HG02870 (cell line): ENCODE results near the gene SMIM33.
"Not testable (repeated sequence)": the region's sequence is repeated elsewhere in the genome, so short reads cannot be mapped to it uniquely, and the experiment has no call there.

Experiments used
- ATAC-seq: cut with Tn5 transposase; IDR thresholded peaks from one replicate; pipeline ENCODE4 v1.9.1; 2021; ENCODE audit warnings: mild to moderate bottlenecking, moderate library complexity; ENCODE audit not compliant: unreplicated experiment

The SMIM33 gene

DNA sequence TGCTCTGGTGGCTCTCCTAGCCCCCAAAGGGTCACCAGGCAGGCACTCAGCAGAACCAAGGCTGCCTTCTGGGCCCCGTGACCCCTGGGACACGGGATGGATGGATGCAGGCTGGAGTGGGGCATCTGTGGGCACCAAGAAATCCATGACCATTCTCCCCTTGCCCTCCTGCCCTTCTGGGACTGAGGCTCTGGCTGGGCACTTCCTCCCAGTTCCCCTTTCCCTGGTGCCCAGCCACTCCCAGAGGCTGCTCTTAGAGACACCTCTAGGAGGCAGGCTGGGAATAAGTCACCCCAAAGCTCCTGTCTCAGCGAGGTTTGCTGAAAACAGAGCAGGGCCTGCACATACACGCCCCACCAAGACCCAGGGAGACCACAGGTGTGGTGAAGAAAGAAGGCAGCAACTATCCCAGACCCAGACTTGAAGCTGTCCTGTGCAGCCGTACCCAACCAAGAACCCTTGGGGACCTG, 10.8 kb downstream of the SMIM33 start:
- no peak for ATAC-seq

DNA sequence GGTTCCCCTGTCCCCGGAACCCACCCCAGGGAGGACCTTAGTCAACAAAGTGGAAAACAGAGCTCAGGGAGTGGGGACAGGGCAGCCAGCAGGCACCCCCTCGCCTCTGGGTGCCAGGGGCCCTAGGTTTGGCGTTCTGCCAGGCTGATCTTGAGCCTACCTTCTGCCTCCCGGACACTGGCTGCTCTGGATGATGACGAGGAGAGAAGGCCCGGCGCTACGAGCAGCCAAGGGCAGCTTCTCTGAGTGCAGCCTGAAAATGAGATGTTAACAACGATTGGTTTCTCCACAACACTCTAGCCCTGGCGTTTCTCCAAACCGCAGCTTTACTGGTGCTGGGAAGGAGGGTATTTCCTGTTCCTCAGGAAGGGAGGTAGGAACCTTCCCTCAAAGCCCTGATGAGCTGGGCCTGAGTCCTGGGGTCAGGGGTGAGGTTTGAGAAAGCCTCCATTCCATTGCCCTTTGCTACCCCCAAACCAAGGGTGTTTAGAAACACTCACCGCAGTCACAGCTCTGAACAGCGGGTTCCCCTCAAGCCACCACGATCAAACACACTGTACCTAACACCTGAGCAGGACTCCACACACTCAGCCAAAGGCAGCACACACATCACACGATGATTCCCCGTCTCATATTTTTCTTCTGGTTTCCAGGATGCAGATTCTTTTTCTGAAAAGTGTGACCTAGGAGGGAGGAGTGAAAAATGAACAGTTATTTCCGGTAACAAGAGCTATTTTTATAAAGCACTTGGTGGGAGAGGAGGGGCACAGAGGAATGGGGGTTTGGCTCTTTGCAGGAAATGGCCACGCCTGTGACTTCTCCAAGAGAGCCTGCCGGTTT, 11.5 kb downstream of the SMIM33 start, which contains the start of gene STING1:
Gene STING1 (minus strand): TSS at position 709 of the 840 bp plus-strand sequence. CDS start 1,054 bp downstream, outside the sequence.
- no peak for ATAC-seq

DNA sequence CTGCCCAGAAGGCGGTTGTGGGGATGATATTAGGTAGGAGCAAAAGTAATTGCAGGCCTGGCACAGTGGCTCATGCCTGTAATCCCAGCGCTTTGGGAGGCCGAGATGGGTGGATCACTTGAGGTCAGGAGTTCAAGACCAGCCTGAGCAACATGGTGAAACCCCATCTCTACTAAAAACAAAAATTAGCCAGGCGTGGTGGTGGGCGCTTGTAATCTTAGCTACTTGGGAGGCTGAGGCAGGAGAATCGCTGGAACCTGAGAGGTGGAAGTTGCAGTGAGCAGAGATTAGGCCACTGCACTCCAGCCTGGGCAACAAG, 12.0 kb downstream of the SMIM33 start:
- ATAC-seq = not testable (repeated sequence)

- ATAC-seq = no peak
Observed at GRCh38 chr5:139486201-139486600, 15.4 kb downstream of the SMIM33 start.

DNA sequence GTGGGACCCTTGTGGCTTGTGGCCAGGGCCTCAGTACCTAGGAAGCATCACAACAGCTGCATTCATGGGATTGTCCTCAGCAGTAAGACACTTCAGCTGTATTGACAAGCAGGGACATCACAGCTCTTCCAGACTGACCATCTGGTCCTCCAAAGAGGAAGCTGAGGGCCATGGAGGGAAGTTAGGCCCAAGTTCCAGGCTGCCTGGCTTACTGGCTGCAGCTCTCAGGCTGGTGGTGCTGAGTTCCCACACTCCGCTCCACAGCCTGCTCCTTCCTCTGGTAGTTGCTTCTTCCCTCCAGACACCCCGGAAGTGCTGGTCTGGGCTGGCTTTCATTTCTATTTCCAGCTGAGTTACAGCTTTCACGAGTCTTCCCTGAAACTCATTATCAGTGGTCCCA, 17.5 kb downstream of the SMIM33 start:
- no peak for ATAC-seq

DNA sequence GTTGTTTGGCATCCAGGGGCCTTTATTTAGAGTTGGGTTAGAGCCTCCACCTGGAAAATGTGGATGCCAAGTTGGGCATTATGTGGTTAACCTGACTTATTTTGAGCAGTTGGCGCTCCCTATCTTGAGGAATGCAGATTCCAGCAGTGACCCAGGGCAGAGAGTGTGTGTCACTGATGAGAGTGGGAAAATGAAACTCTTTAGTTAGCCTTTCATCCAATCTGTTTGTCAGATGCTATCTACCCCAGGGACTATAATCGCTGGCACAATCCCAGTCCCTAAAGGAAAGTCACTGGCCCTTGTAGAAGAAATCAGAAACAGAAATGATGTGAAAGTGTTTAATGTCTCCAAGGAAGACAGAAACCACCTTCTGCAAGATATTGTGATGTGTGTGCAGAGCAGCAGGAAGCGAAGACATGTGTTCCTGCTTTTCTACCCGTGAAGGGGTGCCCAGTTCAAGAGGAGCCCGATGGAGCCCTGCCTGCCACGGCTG, 21.9 kb downstream of the SMIM33 start:
- no peak for ATAC-seq

DNA sequence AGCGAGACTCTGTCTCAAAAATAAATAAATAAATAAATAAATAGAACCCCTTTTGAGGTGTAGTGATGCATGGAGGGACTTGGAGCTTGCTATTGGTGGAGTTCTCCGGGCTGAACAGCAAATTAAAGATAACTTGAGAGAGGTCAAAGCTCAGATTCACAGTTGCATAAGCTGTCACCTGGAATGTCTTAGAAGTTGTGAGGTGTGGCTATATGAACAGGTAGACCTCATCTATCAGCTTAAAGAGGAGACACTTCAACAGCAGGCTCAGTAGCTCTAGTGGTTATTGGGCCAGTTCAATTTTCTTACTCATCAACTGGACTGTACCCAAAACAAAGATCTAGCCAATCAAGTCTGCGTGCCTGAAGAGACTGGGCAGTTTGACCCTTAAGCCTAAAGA, 23.5 kb downstream of the SMIM33 start:
- ATAC-seq = no peak

- ATAC-seq = no peak
Observed at GRCh38 chr5:139494832-139495231, 24.0 kb downstream of the SMIM33 start.

GRCh38 chr5:139495638-139496435, 25.0 kb downstream of the SMIM33 start:
- no peak for ATAC-seq

DNA sequence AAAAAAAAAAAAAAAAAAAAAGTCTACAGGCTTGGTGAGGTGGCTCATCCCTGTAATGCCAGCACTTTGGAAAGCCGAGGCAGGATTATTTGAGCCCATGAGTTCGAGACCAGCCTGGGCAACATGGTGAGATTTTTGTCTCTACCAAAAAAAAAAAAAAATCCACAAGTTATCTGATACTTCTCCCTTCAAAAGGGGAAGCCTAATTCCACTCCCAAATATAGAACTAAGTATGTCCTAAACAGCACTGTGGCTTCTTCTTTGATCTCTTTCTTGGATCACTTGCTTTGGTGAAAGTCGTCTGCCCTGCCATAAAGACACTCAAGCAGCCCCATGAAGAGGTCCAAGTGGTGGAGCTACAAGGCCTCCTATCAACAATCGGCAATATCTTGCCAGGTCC, 30.6 kb downstream of the SMIM33 start:
- ATAC-seq = no peak

- not testable (repeated sequence) for ATAC-seq
Observed at GRCh38 chr5:139503036-139503817, 32.4 kb downstream of the SMIM33 start.

GRCh38 chr5:139503879-139504278, 33.1 kb downstream of the SMIM33 start:
- not testable (repeated sequence) for ATAC-seq

DNA sequence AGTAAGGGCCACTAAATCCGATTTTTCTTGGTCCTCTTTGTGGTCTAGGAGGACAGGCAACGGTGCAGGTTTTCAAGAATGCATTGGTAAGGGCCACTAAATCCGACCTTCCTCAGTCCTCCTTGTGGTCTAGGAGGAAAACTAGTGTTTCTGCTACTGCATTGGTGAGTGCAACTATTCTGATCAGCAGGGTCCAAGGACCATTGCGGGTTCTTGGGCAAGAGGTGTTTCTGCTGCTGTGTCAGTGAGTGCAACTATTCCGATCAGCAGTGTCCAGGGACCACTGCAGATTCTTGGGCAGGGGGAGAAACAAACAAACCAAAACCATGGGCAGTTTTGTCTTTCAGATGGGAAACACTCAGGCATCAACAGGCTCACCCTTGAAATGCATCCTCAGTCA, 33.9 kb downstream of the SMIM33 start:
- not testable (repeated sequence) for ATAC-seq

GRCh38 chr5:139512786-139513390, 42.1 kb downstream of the SMIM33 start:
- no peak for ATAC-seq

GRCh38 chr5:139513434-139513833, 42.6 kb downstream of the SMIM33 start:
- peak; percentile 46 for ATAC-seq

GRCh38 chr5:139513852-139514485, 43.2 kb downstream of the SMIM33 start:
- ATAC-seq = no peak

DNA sequence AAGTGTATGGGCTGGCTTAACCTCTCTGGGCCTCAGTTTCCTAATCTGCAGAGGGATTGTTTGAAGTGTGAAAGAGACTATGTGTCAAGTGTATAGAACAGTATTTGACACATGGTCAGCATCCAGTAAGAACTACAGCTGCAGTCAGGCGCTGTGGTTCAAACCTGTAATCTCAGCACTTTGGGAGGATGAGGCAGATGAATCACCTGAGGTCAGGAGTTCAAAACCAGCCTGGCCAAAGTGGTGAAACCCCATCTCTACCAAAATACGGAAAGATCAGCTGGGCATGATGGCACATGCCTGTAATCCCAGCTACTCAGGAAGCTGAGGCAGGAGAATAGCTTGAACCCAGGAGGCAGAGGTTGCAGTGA, 43.7 kb downstream of the SMIM33 start:
- no peak for ATAC-seq

GRCh38 chr5:139517683-139518564, 47.1 kb downstream of the SMIM33 start:
- peak; percentile 79 for ATAC-seq
